ENCODE measurements around the gene HSPA12B. TPM values are rescaled to one million over a fixed set of nuclear protein-coding genes. Genes with fewer than 3 reads are reported as not detected.

HSPA12B gene
- total RNA-seq, 1 experiment from 2014 or later, result 2.7 TPM

DNA sequence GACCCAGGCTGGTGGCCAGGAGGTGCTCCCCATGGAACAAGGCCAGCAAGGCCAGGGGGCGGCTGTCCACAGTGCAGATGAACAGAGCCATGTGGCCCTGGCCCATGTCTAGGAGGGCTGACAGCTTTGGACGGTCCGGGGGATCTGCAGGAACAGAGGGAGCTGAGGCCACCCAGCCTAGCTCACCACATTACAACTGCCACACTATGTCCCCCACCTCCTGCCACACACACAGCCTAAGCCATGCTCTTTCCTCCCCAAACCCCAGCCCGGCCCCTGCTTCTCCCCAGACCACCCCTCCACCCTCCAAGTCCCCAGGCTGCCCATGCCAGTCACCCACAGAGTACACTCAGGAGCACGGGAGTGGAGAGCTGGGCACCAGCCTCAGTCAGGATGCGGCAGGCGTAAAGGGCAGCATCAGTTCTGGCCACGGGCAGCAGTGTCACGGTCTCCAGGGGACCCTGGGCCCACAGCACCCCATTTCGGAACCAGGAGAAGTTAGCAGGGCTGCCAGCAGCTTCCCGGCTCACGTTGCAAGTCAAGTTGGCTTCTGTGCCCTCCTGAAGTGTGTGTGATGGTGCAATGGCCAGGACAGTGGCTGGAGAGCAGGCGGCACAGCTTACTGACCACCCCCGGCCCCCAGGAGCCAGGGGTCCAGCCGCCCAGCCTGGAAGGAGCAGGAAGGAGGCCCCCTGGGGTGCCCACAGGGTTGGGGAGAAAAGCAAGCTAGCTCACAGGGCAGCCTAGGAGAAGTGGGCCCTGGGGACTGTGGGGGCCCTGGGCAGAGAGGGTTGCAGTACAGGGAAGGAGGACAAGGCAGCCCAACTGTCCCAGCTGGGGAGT, 35.5 kb upstream of the HSPA12B start:
- Histone ChIP-seq H3K9ac (ENCODE audit: extremely low read depth, insufficient read length, low read length) (no peak overlapping the region), H2BK5ac (ENCODE audit: insufficient read length, low read length) (no peak overlapping the region), H3K18ac (ENCODE audit: insufficient read length, low read depth, low read length) (no peak overlapping the region), H2BK20ac (ENCODE audit: low read depth, low read length, poor library complexity, severe bottlenecking) (no peak overlapping the region), H2AK5ac (ENCODE audit: insufficient read length, low read length) (no peak overlapping the region), H3K9me3 (ENCODE audit: control insufficient read depth, low read depth, low read length) (no peaks in the 10 kb centered on the region), H3K23me2 (ENCODE audit: insufficient read length, low read depth, low read length, poor library complexity, severe bottlenecking) (no peaks in the 10 kb centered on the region), H2BK15ac (ENCODE audit: low read depth, low read length) (no peak overlapping the region), H3K79me1 (ENCODE audit: insufficient read depth, low read depth, low read length, poor library complexity, severe bottlenecking) (no peaks in the 10 kb centered on the region), H4K8ac (replicated peaks; ENCODE audit: insufficient read length, low read depth, low read length) (no peak overlapping the region), H3K4me1 (ENCODE audit: insufficient read depth, low read length) (no peaks in the 10 kb centered on the region), H3T11ph (ENCODE audit: low read length) (no peak overlapping the region), H2BK120ac (ENCODE audit: low read depth, low read length, poor library complexity, severe bottlenecking) (no peak overlapping the region), H4K5ac (ENCODE audit: insufficient read length, low read depth, low read length) (no peak overlapping the region), H2AFZ (ENCODE audit: low read length) (no peak overlapping the region), H3K56ac (ENCODE audit: insufficient read length, low read depth, low read length) (no peak overlapping the region), H3K27ac (ENCODE audit: insufficient read length, low read depth, low read length) (no peak overlapping the region), H3K14ac (ENCODE audit: insufficient read depth, low read length) (no peak overlapping the region), H3K79me2 (ENCODE audit: insufficient read depth, low read length) (no peaks in the 10 kb centered on the region), H3K4ac (ENCODE audit: low read depth, low read length) (no peak overlapping the region), H3K27me3 (ENCODE audit: insufficient read depth, low read length) (no peaks in the 10 kb centered on the region), H2BK12ac (ENCODE audit: insufficient read length, low read depth, low read length) (no peak overlapping the region), H3K23ac (ENCODE audit: insufficient read length, low read depth, low read length) (no peak overlapping the region), H3K4me2 (ENCODE audit: insufficient read depth, insufficient read length, low read length) (no peak overlapping the region), H4K20me1 (ENCODE audit: control insufficient read depth, insufficient read depth, insufficient read length) (peaks cover 2% of the 10 kb centered on the region), H4K91ac (ENCODE audit: insufficient read length, low read depth, low read length) (no peak overlapping the region)
- Mint-ChIP-seq H3K36me3 (ENCODE audit: insufficient read depth in 1 of 3, low read depth in 3 of 3) (no peaks in the 10 kb centered on the region; a peak in 1 of 7 replicates), H3K4me1 (no peaks in the 10 kb centered on the region), H3K9me3 (peaks cover 3% of the 10 kb centered on the region in 2 experiments; a peak in 3 of 5 replicates), H3K27ac (no peak overlapping the region), H3K27me3 (ENCODE audit: low read depth) (no peaks in the 10 kb centered on the region), H3K4me3 (no peak overlapping the region)
- DNase-seq, result peak; percentile 16
- TF ChIP-seq, protein P1, sequence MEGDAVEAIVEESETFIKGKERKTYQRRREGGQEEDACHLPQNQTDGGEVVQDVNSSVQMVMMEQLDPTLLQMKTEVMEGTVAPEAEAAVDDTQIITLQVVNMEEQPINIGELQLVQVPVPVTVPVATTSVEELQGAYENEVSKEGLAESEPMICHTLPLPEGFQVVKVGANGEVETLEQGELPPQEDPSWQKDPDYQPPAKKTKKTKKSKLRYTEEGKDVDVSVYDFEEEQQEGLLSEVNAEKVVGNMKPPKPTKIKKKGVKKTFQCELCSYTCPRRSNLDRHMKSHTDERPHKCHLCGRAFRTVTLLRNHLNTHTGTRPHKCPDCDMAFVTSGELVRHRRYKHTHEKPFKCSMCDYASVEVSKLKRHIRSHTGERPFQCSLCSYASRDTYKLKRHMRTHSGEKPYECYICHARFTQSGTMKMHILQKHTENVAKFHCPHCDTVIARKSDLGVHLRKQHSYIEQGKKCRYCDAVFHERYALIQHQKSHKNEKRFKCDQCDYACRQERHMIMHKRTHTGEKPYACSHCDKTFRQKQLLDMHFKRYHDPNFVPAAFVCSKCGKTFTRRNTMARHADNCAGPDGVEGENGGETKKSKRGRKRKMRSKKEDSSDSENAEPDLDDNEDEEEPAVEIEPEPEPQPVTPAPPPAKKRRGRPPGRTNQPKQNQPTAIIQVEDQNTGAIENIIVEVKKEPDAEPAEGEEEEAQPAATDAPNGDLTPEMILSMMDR (conservative IDR thresholded peaks at IDR 0.05), result no peak
- WGBS (ENCODE audit: extremely low coverage, insufficient read length, low lambda C conversion rate), result no CpG with 5 or more reads among the region's 15 CpGs

Data from H9 (cell line).